Common myeloid progenitor, CD34-positive (primary cell): ENCODE results near the gene HOXA4.

Experiments
- CTCF ChIA-PET: fragments of 350-600 bp; sonication (Branson Sonifier 250); formaldehyde crosslinking; loops from one replicate; lab custom pipeline; 2021; ENCODE audit warnings: antibody characterized with exemption; lab: Charles Lee
- POLR2A ChIA-PET: fragments of 350-600 bp; sonication (Branson Sonifier 250); formaldehyde crosslinking; loops from one replicate; lab custom pipeline; 2021; ENCODE audit warnings: antibody characterized with exemption; lab: Charles Lee
- DNase-seq, 3 donors: peaks; one replicate each; pipeline versions ENCODE4 v3.0.0 to v3.0.0-alpha.2; 2013
- H3K27ac ChIP-seq, 2 experiments: 1 replicate in 1 of 2; 2 replicates in 1 of 2; pipeline ENCODE4 v1.7.0; 2013; ENCODE audit warnings: inconsistent platforms in 2 of 2, low read length in 2 of 2, mild to moderate bottlenecking in 2 of 2, low read depth in 1 of 2, moderate library complexity in 1 of 2; ENCODE audit not compliant: severe bottlenecking in 2 of 2, insufficient read depth in 1 of 2, poor library complexity in 1 of 2
- H3K27me3 ChIP-seq, 5 experiments: replicated peaks in 2 of 5; 1 replicate in 3 of 5; 2 replicates in 2 of 5; pipeline versions ENCODE4 v1.6.1 to v1.7.0; 2013; ENCODE audit warnings: low read length in 4 of 5, mild to moderate bottlenecking in 2 of 5, moderate library complexity in 2 of 5, inconsistent platforms in 1 of 5; ENCODE audit not compliant: insufficient read depth in 5 of 5, control insufficient read depth in 4 of 5
- H3K36me3 ChIP-seq, 4 experiments: 1 replicate in 2 of 4; 2 replicates in 2 of 4; pipeline versions ENCODE4 v1.6.1 to v1.7.0; 2013; ENCODE audit warnings: low read length in 3 of 4, control low read depth in 1 of 4, mild to moderate bottlenecking in 1 of 4; ENCODE audit not compliant: control insufficient read depth in 4 of 4, insufficient read depth in 4 of 4
- H3K4me1 ChIP-seq, 4 experiments: 1 replicate in 3 of 4; 2 replicates in 1 of 4; pipeline versions ENCODE4 v1.6.1 to v1.7.1; 2013; ENCODE audit warnings: low read length in 3 of 4, mild to moderate bottlenecking in 3 of 4, control low read depth in 1 of 4, inconsistent platforms in 1 of 4, moderate library complexity in 1 of 4; ENCODE audit not compliant: control insufficient read depth in 4 of 4, insufficient read depth in 4 of 4; ENCODE audit errors: control extremely low read depth in 1 of 4
- H3K4me3 ChIP-seq, 7 experiments: 1 replicate in 4 of 7; 2 replicates in 3 of 7; pipeline versions ENCODE4 v1.5.1 to v1.7.0; 2013; ENCODE audit warnings: mild to moderate bottlenecking in 7 of 7, low read length in 6 of 7, moderate library complexity in 6 of 7, inconsistent platforms in 2 of 7, low read depth in 2 of 7, control low read depth in 1 of 7; ENCODE audit not compliant: insufficient read depth in 4 of 7, control insufficient read depth in 1 of 7; ENCODE audit errors: extremely low read depth in 1 of 7
- H3K9me3 ChIP-seq, 5 experiments: 1 replicate in 4 of 5; 2 replicates in 1 of 5; pipeline versions ENCODE4 v1.6.1 to v1.7.1; 2013; ENCODE audit warnings: low read length in 4 of 5, mild to moderate bottlenecking in 2 of 5, inconsistent platforms in 1 of 5, low read depth in 1 of 5, moderate library complexity in 1 of 5; ENCODE audit not compliant: control insufficient read depth in 4 of 5, insufficient read depth in 2 of 5; ENCODE audit errors: control extremely low read depth in 1 of 5
- WGBS: methylation state at CpG from one replicate; pipeline ENCODE4 v1.1.5; 2013; ENCODE audit not compliant: insufficient coverage; 5-methylcytosine and 5-hydroxymethylcytosine counted together

HOXA4 gene

GRCh38 chr7:27134392-27134791 lies 3.8 kb upstream of the HOXA4 start:
- Histone ChIP-seq H3K4me3 (peak overlapping the region in 1 of 7 experiments; percentile 33), H3K9me3 (no peaks in the 10 kb centered on the region), H3K27me3 (no peaks in the 10 kb centered on the region), H3K27ac (peak overlapping the region in 1 of 2 experiments; percentile 44), H3K4me1 (peaks cover 23 to 70% (median 47%) of the 10 kb centered on the region in 4 experiments), H3K36me3 (peaks cover 2 to 65% (median 35%) of the 10 kb centered on the region in 4 experiments)
- ChIA-PET CTCF (interaction anchor here (0.6 to 1.9 kb wide), 4 partner anchors 14 to 251 kb away, joined by 3 to 7 read pairs (median 4); no protein-coding TSS in a partner anchor), POLR2A (interaction anchor here (0.6 to 1.2 kb wide), 3 partner anchors 9 to 25 kb away, joined by 3 to 4 read pairs (median 3); no protein-coding TSS in a partner anchor)
- DNase-seq: peak in 2 of 3 donors; percentile 77 to 82
- 8% methylated on average over 2 of the region's 2 CpGs for WGBS

GRCh38 chr7:27133409-27134231 lies 3.1 kb upstream of the HOXA4 start:
- peaks cover 23 to 67% (median 43%) of the 10 kb centered on the region in 4 experiments for H3K4me1 ChIP-seq
- WGBS: 84% methylated on average over 11 of the region's 18 CpGs
- H3K9me3 ChIP-seq: no peaks in the 10 kb centered on the region
- peaks cover 4 to 66% (median 37%) of the 10 kb centered on the region in 4 experiments for H3K36me3 ChIP-seq
- H3K4me3 ChIP-seq: no peak overlapping the region
- no peak for DNase-seq
- H3K27me3 ChIP-seq: no peaks in the 10 kb centered on the region
- ChIA-PET POLR2A (interaction anchor here (0.6 to 1.2 kb wide), 2 partner anchors 11 to 26 kb away, joined by 3 to 4 read pairs; no protein-coding TSS in a partner anchor), CTCF (interaction anchor here (0.8 to 1.9 kb wide), 4 partner anchors 15 to 267 kb away, joined by 3 to 7 read pairs (median 4); no protein-coding TSS in a partner anchor)
- H3K27ac ChIP-seq: peak overlapping the region in 1 of 2 experiments; percentile 44

GRCh38 chr7:27132978-27133377 lies 2.4 kb upstream of the HOXA4 start:
- H3K27me3 ChIP-seq: no peaks in the 10 kb centered on the region

GRCh38 chr7:27132214-27132613 lies 1.7 kb upstream of the HOXA4 start:
- Histone ChIP-seq H3K4me1 (peaks cover 20 to 53% (median 29%) of the 10 kb centered on the region in 4 experiments), H3K4me3 (no peak overlapping the region), H3K9me3 (no peaks in the 10 kb centered on the region), H3K36me3 (peaks cover 3 to 67% (median 40%) of the 10 kb centered on the region in 4 experiments), H3K27me3 (no peaks in the 10 kb centered on the region), H3K27ac (no peak overlapping the region)
- POLR2A ChIA-PET: interaction anchor here (1.1 kb wide), 1 partner anchor 16 kb away, joined by 6 read pairs; the partner anchor contains the start of gene HOXA6
- DNase-seq: no peak
- CTCF ChIA-PET: interaction anchor here (0.9 to 2.8 kb wide), 9 partner anchors 8 to 462 kb away, joined by 3 to 16 read pairs (median 3); no protein-coding TSS in a partner anchor
- WGBS: 89% methylated on average over 1 of the region's 2 CpGs

More at GRCh38 chr7:27132978-27133377, 2.4 kb upstream of the HOXA4 start:
- Histone ChIP-seq H3K4me1 (peaks cover 23 to 60% (median 37%) of the 10 kb centered on the region in 4 experiments), H3K27ac (no peak overlapping the region), H3K36me3 (peaks cover 4 to 68% (median 38%) of the 10 kb centered on the region in 4 experiments), H3K9me3 (no peaks in the 10 kb centered on the region), H3K4me3 (no peak overlapping the region)
- POLR2A ChIA-PET: no interaction called here
- CTCF ChIA-PET: interaction anchor here (0.8 to 2.8 kb wide), 3 partner anchors 18 to 280 kb away, joined by 3 to 16 read pairs (median 14); no protein-coding TSS in a partner anchor
- no peak for DNase-seq
- 59% methylated on average over 3 of the region's 6 CpGs for WGBS

GRCh38 chr7:27131390-27131819 lies 848 bp upstream of the HOXA4 start:
- 70% methylated on average over 5 of the region's 12 CpGs for WGBS
- Histone ChIP-seq H3K27me3 (no peaks in the 10 kb centered on the region), H3K9me3 (no peaks in the 10 kb centered on the region), H3K4me1 (peaks cover 19 to 45% (median 22%) of the 10 kb centered on the region in 4 experiments), H3K27ac (peak overlapping the region; percentile 37 to 73), H3K36me3 (peaks cover 3 to 68% (median 43%) of the 10 kb centered on the region in 4 experiments), H3K4me3 (peak overlapping the region; percentile 23 to 77 (median 60))
- POLR2A ChIA-PET: interaction anchor here (0.8 to 1.2 kb wide), 3 partner anchors 17 to 268 kb away, joined by 3 to 6 read pairs (median 3); partner anchors contain the start of genes HOXA6 and HOXA7
- CTCF ChIA-PET: interaction anchor here (0.9 to 2.8 kb wide), 13 partner anchors 9 to 462 kb away, joined by 3 to 16 read pairs (median 3); no protein-coding TSS in a partner anchor
- DNase-seq: no peak

GRCh38 chr7:27129729-27130539 lies 623 bp downstream of the HOXA4 start:
- DNase-seq: peak in 1 of 3 donors; percentile 39
- 71% methylated on average over 56 of the region's 72 CpGs for WGBS
- H3K27me3 ChIP-seq: no peaks in the 10 kb centered on the region
- POLR2A ChIA-PET: no interaction called here
- peaks cover 5 to 30% (median 10%) of the 10 kb centered on the region in 4 experiments for H3K4me1 ChIP-seq
- H3K9me3 ChIP-seq: no peaks in the 10 kb centered on the region
- H3K27ac ChIP-seq: no peak overlapping the region
- CTCF ChIA-PET: interaction anchor here (1.0 to 2.8 kb wide), 6 partner anchors 10 to 276 kb away, joined by 3 to 16 read pairs (median 6); no protein-coding TSS in a partner anchor
- H3K4me3 ChIP-seq: peak overlapping the region in 6 of 7 experiments; percentile 24 to 77 (median 54)
- peaks cover 3 to 76% (median 49%) of the 10 kb centered on the region in 4 experiments for H3K36me3 ChIP-seq
